Neutrophil (primary cell): ENCODE data around the gene KCNG4.

Source experiments
- H3K27ac ChIP-seq: fragments of 200-600 bp; sonication (generic); 2 replicates; pipeline ENCODE4 v1.5.1; 2016; ENCODE audit warnings: mild to moderate bottlenecking, moderate library complexity
- H3K27me3 ChIP-seq: fragments of 200-600 bp; sonication (generic); 2 replicates; pipeline ENCODE4 v1.6.0; 2016; ENCODE audit warnings: mild to moderate bottlenecking
- H3K36me3 ChIP-seq: fragments of 200-600 bp; sonication (generic); 2 replicates; pipeline ENCODE4 v1.5.1; 2017
- H3K4me1 ChIP-seq, 2 experiments: fragments of 200-600 bp in 1 of 2; sonication (generic) in 1 of 2; 1 replicate in 1 of 2; 2 replicates in 1 of 2; pipeline versions ENCODE4 v1.5.1 to v1.6.1; 2013 to 2016; ENCODE audit warnings: low read depth in 1 of 2, low read length in 1 of 2, mild to moderate bottlenecking in 1 of 2, moderate library complexity in 1 of 2; ENCODE audit not compliant: control insufficient read depth in 1 of 2, insufficient read depth in 1 of 2
- H3K4me3 ChIP-seq, 2 experiments: fragments of 200-600 bp in 1 of 2; sonication (generic) in 1 of 2; 1 replicate in 1 of 2; 2 replicates in 1 of 2; pipeline ENCODE4 v1.5.1; 2013 to 2016; ENCODE audit warnings: low read depth in 1 of 2, low read length in 1 of 2, mild to moderate bottlenecking in 1 of 2, moderate library complexity in 1 of 2
- H3K9me3 ChIP-seq: fragments of 200-600 bp; sonication (generic); 2 replicates; pipeline ENCODE4 v1.5.1; 2016
- TF ChIP-seq, protein P1 (sequence below): fragments of 200-600 bp; sonication (generic); IDR thresholded peaks from 2 replicates; pipeline ENCODE4 v1.5.1; 2016; ENCODE audit warnings: antibody characterized with exemption

KCNG4 gene

GRCh38 chr16:84198401-84198800 lies 41.4 kb downstream of the KCNG4 start:
- TF ChIP-seq, protein P1, sequence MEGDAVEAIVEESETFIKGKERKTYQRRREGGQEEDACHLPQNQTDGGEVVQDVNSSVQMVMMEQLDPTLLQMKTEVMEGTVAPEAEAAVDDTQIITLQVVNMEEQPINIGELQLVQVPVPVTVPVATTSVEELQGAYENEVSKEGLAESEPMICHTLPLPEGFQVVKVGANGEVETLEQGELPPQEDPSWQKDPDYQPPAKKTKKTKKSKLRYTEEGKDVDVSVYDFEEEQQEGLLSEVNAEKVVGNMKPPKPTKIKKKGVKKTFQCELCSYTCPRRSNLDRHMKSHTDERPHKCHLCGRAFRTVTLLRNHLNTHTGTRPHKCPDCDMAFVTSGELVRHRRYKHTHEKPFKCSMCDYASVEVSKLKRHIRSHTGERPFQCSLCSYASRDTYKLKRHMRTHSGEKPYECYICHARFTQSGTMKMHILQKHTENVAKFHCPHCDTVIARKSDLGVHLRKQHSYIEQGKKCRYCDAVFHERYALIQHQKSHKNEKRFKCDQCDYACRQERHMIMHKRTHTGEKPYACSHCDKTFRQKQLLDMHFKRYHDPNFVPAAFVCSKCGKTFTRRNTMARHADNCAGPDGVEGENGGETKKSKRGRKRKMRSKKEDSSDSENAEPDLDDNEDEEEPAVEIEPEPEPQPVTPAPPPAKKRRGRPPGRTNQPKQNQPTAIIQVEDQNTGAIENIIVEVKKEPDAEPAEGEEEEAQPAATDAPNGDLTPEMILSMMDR: no peak
- Histone ChIP-seq H3K4me1 (peaks cover 6 to 11% of the 10 kb centered on the region in 2 experiments), H3K9me3 (no peaks in the 10 kb centered on the region), H3K4me3 (no peak overlapping the region), H3K27me3 (peaks cover 19% of the 10 kb centered on the region), H3K36me3 (no peaks in the 10 kb centered on the region), H3K27ac (no peak overlapping the region)

GRCh38 chr16:84197466-84198128 lies 42.2 kb downstream of the KCNG4 start:
- TF ChIP-seq, protein P1: no peak

DNA sequence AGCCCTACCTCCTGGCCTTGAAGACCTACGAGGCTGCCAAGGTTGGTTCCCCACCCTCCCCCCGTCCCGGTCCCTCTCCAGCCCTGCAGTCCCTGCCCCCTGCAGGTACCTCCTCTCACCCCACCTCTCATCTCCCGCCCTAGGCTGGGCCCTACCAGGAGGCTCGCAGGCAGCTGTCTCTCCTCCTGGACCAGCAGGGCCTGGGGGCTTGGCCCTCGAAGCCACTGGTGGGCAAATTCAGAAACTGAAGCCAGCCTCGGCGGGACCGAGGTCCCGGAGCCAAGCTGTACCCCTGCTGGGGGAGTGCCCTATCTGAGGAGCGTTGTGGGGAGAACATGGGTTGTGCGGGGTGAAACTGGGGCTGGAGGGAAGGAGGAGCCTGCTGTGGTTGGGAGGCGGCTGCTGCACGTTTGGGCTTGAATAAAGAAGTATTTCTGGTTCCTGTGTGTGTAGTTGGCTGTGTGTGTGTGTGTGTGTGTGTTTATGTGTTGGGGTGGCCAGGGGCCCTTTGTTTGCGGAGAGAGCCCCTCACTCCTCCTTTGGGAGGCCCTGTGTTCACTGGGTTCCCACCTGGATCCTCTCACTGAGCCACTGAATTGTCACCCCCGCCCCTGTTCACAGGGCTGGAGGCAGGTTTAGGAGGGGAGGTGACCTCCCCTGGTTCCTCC lies 43.0 kb downstream of the KCNG4 start:
- no peaks in the 10 kb centered on the region for H3K36me3 ChIP-seq
- no peak overlapping the region for H3K27ac ChIP-seq
- H3K4me3 ChIP-seq: no peak overlapping the region
- H3K27me3 ChIP-seq: peaks cover 19% of the 10 kb centered on the region
- TF ChIP-seq, protein P1: no peak
- H3K4me1 ChIP-seq: peaks cover 6 to 11% of the 10 kb centered on the region in 2 experiments
- no peaks in the 10 kb centered on the region for H3K9me3 ChIP-seq

More at GRCh38 chr16:84197466-84198128, 42.2 kb downstream of the KCNG4 start:
- H3K4me3 ChIP-seq: no peak overlapping the region
- no peaks in the 10 kb centered on the region for H3K36me3 ChIP-seq
- peaks cover 6 to 11% of the 10 kb centered on the region in 2 experiments for H3K4me1 ChIP-seq
- H3K27me3 ChIP-seq: peaks cover 19% of the 10 kb centered on the region
- no peak overlapping the region for H3K27ac ChIP-seq
- H3K9me3 ChIP-seq: no peaks in the 10 kb centered on the region

GRCh38 chr16:84196101-84196500 lies 43.7 kb downstream of the KCNG4 start:
- Histone ChIP-seq H3K9me3 (no peaks in the 10 kb centered on the region), H3K27me3 (peaks cover 19% of the 10 kb centered on the region), H3K27ac (no peak overlapping the region), H3K4me1 (peaks cover 6 to 11% of the 10 kb centered on the region in 2 experiments), H3K4me3 (no peak overlapping the region), H3K36me3 (no peaks in the 10 kb centered on the region)
- TF ChIP-seq, protein P1: no peak

- Histone ChIP-seq H3K27me3 (peaks cover 19% of the 10 kb centered on the region), H3K36me3 (no peaks in the 10 kb centered on the region), H3K27ac (no peak overlapping the region), H3K4me1 (peaks cover 6 to 11% of the 10 kb centered on the region in 2 experiments), H3K4me3 (no peak overlapping the region), H3K9me3 (no peaks in the 10 kb centered on the region)
- TF ChIP-seq, protein P1: no peak
These were observed 44.4 kb downstream of the KCNG4 start for GRCh38 chr16:84195201-84196093.
